ENCODE measurements around the gene ZNF407.

ZNF407 gene

DNA sequence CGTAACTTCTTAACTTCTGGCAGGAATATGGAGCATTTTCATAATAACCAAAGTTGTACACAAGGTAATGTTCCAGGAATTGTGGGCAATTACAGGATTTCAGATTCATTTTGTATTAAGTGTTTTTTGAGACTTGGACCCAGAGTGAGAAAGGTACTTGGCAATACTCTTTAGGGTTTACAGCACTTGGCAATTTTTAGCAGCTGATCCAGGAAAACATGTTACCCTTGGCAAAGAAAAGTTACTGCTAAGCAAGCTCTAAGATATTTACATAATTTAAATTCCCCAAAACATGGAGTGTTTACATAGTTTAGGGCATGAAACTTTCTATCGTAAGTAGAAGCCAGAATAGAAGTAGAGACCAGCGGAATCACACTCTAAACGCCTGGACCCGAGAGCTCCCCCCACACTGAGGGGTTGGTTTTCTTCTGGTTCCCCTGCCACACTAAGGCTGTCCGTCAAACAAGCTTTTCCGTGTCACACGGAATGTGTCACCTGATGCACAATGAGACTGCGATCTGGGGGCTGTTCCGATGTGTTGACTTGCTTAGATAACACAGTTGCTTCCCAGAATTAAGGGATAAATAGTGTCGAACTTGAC lies 434.1 kb downstream of the ZNF407 start:
- DNase-seq, result no peak

DNA sequence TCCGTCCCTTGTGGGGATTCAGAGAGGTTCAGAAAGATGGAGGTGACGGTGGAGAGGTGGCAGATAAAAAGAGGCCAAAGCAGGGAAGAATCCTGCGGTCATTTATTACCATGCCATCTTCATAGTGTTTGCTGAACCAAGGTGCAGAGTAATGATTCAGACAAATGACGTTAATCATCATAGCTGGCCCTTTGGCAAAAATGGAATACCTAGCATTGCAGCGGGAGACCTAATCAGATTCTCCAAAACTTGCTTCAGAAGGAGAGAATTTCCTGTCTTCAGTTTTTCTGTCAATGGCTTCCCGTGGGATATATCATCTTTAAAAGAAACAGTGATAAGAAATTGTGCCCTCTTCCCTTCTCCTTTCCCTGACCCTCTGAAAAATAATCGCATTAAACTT lies 435.8 kb downstream of the ZNF407 start:
- DNase-seq, result no peak

DNA sequence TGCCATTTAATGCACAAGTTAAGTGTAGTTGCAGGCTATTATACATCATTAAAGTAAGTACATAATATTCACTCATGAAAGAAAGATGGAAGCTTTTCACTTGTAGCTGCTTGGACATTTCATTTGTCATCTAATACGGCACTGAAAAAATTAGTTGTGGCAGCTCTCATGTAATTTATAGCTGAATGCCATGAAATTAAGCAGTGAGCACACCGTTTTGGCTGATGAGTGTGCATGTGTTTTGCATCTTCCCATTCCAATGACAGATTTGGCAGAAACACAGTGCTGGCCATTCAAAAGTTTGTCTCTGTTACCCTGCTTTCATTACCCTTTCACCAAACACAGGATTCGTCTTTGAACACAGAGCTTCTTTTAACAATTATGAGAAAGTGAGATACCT lies 437.3 kb downstream of the ZNF407 start:
- DNase-seq, result no peak

DNA sequence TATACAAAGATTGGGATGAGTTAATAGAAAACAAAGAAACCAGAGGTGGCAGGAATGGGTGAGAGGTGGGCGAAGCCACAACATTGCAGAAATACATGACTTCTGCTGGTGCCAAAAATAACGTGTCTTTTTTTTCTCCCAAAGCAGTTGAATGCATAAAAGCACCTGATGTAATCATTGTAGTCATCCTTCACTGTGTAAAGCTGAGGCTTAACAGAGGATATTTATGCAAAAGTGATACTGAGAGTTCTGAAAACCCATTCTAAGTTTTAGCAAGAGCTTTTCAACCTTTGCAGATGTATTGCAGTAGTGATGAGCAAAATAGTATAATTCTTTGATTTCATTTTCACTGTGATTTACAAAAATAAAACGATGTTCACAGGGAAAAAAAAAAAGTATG lies 438.3 kb downstream of the ZNF407 start:
- no peak for DNase-seq

DNA sequence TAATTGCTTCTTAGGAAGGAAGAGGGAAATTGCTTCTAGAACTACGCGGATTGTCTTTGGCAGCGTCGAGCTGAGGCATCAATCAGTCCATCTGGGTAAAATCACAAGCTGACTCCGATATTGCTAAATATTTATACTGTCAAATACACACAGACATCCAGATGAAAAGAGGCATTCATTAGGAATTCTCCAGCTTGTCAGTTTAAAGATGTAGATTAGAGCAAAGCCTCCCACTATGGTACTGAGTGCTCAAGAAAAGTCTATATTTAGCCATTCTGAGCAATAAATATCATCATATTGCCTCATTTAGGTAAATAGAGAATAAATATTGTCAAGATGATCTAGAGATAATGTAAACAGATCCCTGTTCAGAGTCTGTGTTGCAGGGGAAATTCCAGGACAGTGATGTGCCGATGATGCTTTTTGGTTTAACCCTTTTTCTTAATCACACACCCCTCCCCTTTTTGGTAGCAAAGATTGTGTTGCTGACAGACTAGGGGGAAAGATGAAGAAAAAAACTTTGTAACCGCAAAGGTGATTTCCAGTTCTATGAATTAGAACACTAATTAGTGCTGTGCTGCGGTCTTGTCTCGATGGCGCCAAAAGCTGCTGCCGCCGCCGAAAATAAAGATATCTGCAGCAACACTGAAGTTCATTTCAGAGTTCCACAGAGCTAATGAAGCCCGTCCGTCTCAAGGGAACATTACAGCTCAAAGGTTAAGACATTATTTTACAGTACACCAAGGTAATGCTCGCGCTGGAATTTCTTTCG lies 439.4 kb downstream of the ZNF407 start:
- DNase-seq, result no peak

DNA sequence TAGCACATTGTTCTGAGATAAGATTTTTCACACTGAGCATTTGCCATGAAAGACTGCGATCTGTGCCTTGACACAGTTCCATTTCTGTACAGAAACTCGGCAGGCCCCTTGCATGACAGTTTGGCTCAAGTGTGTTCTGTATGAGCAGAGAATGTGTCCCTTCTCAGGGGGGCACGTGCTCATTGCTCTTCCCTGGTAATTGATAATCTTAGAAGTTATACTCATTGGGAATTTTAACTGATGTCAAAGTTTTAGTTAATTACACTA lies 440.0 kb downstream of the ZNF407 start:
- DNase-seq, result no peak

DNA sequence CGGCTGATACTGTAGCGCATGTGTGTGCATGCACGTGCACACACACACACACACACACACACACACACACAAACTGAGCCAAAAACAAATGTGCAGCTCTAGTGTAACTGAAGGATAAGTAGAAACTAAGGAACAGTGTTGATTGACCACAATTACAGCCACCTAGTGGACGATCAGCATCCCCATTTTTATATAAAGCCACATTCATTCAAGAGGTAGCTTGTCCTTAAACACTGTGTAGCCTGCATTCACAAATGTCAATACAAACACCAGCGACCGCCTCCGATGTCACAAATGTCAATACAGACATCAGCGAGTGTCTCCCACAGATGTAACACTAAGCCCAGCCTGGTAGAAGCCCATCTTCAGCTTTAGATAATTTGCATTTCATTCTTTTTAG lies 443.9 kb downstream of the ZNF407 start:
- no peak for DNase-seq

DNA sequence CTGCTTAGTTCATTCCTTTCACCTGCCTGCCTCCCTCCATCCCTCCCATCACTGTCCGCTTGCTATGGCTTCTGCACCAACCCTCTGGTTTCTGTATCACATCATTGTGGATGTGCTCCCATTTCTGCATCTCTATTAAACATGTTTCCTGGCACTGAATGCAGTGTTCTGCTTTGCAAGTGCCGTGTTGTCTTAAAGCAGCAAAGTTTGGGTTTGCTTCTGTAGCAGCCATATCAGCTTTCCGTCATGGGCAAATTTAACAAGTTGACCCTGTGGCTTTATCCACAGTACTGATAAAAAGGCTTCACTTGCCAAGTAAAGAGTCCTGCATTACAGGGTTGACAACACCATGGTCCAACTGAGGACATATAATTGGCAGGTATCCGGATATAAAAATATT lies 445.8 kb downstream of the ZNF407 start:
- DNase-seq, result no peak

DNA sequence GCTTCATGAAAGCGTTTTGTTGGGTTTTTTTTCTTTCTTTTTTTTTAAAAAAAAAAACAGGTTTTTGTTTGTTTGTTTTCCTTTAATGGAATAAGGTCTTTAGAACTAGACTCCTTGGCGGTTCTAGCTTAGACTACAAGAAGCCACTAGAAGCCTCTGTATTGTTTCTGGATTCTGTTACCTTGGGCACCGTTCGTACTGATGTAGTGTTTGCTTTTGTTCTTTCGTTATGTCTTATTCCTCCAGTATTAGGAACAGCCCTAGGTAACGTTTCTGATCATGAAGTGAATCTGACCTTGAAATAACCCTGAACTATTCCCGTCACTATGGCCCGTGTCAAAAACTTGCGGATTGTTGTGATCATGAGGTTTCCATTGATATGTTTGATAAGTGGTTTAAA lies 446.6 kb downstream of the ZNF407 start:
- DNase-seq, result no peak

DNA sequence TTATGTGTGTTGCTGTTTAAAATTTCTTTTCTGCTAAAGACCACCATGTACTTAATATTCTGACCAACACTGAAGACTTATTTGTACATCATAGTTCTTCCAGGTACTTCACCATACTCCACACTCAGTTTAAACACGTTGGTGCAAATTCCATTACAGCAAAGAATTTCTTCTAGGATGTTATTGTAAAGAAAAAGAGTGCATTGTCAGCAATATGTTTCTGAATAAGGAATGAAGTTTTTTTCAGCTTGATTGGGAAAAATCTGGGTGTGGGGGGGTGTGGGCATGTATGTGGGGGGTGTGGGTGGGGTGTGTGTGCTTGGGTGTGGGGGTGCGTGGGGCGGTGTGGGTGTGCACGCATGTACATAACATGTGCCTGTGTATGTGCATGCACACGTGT lies 447.1 kb downstream of the ZNF407 start:
- DNase-seq, result no peak

DNA sequence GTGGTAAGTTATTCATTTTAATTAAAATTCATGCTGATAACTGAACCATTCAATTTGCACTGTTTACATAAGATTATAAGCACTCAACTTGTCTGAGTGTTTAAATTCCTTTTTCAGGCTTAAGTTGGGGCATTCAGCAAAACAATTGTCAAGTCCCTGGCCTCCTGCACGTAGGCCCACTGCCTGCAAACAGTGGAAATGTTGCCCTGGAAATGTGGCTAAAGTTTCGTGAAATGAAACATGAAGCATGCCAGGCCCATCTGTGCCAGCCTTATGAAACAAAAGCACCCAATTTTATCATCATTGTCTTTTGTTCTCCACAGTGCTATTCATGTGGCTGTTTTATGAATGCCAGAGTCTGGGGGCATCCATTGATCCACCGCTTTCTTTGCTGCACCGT lies 447.6 kb downstream of the ZNF407 start:
- no peak for DNase-seq

DNA sequence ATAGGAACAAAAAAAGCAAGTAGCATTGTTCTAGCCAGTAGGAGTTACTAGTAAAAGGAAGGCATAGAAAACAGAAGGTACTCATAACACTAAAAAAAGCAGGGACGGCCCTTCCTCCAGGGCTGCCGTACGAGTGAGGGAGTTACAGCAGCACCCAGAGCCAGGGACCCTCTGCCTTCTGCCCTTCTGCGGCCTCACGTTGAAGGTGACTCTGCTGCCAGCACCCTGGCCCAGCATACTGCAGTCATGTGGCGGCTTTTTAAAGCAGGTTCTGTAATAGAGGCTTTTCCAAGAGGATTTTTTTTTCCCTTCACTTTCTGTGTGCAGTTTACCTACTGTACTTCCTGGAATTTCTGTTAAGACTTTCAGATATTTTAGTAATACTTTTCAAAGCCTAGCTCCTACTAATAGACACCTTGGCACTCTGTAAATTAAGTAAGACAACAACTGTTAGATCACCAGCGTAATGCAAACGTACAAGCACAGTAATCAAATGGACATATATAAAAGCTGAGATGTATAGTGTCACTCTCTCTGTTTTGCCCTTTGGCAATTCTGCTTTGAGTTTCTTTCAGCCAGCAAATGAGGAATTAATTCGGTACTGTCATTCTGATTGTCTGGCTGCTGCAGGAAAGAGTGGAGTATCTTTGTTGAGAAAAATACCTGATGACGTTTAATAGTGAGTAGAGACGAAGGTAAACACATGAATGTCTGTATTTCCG lies 449.7 kb downstream of the ZNF407 start:
- no peak for DNase-seq

DNA sequence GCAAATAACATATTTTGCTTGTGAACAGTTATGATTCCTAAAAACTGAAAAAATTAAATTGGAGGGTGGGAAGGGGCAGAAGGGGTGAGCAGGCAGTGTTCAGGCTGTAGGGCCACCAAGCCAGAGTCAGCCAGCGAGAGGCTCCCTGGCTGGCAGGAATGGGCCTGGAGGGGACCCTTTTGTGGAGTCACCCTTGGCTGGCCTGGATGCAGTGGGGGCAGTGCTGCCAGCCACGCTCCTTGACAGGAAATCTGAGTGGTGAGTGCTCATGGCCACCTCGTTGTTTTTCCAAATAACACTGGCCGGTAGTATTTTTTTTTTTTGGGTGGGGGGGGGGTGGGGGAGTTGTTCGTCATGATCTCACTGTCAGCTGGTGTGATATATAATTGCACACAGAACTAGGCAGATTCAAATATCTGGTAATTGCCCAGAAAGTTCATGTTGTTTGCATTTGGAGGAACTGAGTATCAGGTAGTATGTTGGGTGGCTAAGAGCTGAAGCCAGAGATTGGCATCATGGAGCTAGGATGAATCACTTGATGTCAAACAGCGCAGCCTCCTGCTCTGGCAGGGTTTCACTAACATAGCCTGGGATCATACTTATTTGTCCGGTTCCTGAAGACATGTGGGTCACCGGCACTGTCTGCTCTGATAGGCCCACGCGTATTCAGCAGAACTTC lies 451.2 kb downstream of the ZNF407 start:
- DNase-seq, result no peak

DNA sequence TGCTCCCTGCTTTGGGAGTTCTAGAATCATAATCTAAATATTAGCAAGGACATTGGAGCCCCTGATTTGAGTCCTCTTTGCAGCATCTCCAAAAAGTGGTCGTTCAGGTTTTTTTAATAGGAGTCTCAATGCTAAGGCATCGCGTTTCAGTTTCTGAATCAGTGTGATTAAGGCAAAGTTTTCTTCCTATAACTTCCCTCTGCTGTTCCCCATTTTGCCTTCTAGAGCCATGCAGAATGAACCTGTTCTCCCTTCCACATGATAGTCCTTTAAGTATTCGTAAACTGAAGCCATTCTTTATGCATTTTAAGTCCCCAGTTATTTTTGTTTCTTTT lies 451.8 kb downstream of the ZNF407 start:
- DNase-seq, result no peak

DNA sequence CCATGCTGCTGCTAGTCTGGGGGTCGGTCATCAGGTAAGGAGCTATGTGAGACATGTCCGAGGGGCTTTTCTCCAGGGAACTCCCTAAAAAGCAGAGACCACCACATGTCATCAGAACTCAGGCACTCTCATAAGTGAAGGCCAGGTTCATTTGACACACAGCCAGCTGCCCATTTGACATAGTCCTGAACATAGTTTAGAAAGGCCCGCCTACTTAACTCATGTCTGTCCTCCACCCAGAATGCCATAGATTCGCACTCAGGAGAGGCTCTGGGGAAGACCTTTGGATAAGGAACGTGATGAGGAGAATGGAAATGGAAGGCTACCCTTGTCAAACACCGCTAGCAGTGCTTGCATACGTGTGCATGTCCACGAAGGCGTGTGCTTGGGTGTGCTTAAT lies 454.1 kb downstream of the ZNF407 start:
- no peak for DNase-seq

DNA sequence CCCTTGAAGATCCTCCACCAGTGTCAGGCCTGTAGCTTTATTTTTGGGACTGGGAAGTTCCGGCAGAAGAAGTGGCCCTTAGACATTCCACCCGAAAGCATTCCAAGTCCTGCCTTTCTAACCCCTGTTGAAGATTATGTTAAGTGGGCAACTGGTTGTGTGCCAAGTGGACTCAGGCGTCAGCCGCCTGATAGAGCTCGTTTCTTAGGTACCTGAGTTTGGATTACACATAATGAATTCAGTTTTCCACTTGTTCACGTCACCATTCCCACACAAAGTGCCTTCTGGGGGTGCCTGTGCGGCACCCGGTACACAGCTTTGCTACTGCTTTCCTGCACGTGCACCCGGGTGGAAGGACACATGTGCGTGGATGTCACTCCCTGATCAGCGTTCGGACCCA lies 454.8 kb downstream of the ZNF407 start:
- DNase-seq, result no peak

DNA sequence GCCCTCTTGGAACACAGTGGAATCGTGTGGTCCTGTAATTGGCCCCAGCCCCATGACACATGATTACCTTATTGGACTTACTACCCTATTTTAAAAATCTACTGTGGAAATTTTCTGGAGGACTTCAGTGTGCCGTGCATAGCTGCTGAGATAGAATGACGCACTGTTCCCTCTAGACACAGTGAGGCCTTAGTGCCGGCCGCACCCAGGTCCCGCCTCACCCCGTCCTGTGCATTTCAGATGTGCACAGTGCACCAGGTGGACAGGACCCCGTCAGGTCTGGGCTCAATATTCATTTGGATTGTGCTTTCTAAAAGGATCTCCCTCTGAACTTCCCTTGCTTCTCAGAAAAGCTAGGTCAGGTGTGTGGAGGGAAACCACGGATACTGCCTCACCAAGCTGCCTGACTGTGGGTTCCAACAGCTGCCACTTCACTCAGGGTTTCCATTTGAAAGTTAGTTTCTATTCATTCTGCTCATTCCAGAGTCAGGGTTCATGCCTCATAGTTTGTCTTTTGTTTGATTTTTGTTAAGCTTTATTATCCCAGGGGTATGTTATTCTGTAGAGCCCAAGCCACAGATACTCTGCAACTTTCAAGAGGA lies 455.5 kb downstream of the ZNF407 start:
- DNase-seq, result no peak

DNA sequence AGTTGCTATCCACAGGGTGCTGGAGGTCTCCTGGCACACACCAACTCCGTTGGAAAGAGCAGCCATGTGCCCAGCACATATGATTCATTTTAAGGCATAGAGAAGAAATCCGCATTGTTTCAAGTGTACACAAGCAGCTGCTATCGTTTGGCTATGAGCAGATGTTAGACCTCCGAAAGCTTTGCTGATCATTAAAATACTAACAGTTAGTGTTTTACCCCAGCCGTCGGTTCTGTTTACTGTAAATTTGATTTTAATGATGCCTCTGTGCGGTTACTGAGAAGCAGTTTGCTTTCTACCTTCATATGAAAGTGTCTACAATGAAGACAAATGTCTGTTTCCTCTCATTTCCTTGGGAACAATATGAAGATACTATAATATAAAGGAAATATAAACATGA lies 456.4 kb downstream of the ZNF407 start:
- DNase-seq, result no peak

DNA sequence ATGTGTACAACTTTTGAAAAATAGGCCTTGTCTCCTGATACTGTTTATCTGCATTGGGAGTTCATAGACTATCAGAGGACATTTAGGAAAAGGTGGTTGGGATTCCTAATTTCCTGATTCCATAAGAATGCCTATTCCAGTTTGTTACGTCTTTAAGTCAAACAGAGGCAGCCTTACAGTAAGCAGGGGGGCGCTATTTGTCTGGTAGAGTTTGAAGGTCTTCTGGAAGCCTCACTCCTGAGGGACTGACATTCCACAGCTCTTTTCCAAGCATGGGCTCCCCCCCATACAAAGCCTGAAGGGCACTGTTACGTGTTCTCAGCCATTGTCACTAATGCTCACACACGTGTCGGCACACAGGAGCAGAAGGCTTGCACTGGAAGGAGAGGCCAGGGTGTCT lies 456.9 kb downstream of the ZNF407 start:
- DNase-seq, result no peak

DNA sequence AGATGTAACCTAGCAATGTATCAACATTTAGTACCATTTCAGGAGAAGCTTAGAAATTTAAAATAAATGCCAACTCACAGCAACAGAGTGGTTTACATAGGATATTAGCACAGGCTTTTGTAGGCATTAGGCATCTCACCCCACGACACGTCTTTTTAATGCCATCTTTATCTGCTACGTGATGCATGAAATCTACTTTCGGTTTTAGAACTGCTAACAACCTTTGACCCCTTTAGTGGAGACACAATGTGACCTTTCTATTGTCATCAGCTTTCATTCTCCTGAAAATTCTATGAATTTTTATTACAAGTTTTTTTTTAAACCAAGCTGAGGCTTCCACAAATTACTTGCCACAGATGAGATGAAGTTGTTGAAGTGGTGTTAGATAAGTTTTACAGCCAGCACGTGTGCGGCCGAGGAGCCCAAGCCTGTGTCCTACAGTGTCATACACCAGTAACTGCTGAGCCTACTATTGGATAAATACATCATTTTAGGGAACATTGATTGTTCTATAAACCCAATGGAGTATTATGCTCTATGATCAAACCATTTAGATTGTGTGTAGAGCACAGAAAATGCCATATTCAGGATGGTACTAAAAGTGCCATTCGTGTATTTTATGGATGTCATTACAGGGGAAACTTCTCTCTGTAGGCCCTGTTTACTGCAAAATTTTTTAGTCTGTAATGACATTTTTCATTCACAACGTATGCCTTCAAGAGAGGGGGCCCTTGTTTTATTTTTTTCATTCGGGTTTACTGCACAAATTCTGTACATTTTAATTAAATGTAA lies 459.7 kb downstream of the ZNF407 start:
- DNase-seq, result no peak

DNA sequence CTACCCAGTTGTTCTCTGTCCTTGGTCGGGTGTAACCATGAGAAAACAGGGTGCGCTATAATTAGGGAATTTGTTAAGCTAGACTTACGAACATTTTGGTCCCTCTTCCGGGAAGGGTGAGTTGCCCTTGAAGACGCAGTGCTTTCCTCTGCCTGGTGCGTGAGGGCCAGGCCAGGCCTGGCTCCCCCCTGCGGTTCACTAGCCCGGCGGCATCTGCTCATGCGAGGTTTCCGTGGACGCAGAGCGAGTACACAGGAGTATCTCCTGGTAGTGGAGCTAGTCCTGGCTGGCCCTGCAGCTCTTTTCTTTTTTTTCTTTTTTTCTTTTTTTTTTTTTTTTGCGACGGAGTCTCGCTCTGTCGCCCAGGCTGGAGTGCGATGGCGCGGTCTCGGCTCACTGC lies 462.5 kb downstream of the ZNF407 start:
- no peak for DNase-seq

DNA sequence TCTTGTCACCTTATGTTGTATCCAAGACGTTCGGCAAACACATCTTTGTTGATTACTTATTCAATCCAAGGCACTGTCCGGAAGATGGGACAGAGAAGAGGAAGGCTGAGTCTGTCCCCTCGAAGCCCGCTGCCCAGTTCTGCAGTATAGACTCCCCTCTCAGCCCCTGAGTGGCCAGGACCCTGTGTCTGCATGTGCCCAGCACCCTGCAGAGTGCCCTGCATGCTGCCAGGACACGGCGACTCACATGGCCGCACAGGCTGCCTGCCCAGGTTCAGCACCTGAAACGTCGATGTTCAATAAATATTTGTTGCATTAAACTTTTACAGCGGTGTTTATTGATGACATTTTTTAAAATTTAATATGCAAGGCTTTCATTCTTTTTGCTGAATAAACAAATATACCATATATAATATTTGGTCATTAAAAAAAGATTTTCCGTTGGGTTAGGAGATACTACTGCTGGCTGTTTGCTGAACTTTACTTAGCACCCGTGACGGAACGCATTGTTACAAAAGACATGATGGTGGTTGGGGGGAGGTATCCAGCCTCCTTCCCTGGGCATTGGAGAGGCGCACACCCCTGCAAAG lies 464.7 kb downstream of the ZNF407 start:
- no peak for DNase-seq

DNA sequence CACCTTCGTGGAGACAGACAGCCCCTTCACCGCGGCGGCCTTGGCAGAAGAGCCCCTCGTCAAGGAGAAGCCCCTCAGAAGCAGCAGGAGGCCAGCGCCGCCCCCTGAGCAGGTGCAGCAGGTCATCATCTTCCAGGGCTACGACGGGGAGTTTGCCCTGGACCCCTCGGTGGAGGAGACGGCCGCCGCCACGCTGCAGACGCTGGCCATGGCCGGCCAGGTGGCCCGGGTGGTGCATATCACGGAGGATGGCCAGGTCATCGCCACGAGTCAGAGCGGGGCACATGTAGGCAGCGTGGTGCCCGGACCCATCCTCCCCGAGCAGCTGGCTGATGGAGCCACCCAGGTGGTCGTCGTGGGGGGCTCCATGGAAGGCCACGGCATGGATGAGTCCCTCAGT lies 465.5 kb downstream of the ZNF407 start:
- DNase-seq, result no peak
